COLO668 (cell line): ENCODE data around the gene S1PR1.
"Not testable (repeated sequence)": the region's sequence is repeated elsewhere in the genome, so short reads cannot be mapped to it uniquely, and the experiment has no call there.

ENCODE experiments used
- DNase-seq: peaks from one replicate; lab custom pipeline; 2025; ENCODE audit not compliant: unreplicated experiment; lab: John Stamatoyannopoulos, UW

S1PR1 gene

DNA sequence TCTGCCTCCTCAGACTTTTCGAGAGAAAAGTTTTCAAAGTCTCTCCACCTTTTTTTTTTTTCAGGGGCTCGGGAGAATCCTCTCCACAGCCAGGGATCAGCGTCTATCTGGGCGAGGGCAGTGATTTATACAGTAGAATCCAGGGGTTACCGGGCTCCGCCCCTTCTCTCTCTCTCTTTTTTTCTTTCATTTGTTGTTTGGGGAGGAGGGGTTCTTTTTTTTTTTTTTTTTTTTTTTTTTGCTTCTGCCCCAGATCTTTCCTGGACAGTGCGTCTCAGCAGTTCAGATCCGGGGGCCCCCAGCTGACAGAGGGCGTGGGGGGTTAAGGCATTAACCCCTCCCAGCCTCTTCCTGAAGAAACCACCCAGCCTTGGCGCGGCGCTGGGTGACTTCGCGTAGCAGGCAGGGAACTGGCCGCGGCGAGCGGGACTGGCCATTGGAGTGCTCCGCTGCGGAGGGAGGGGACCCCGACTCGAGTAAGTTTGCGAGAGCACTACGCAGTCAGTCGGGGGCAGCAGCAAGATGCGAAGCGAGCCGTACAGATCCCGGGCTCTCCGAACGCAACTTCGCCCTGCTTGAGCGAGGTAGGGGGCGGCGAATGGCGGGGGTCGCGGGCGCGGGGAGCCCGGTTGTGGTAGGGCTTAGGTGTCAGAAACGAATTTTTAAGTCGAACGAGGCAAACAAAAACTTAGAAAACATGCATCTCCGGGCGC, at the start of gene S1PR1:
S1PR1 (plus strand) TSS at position 504 of the 713 bp plus-strand sequence. CDS start 1,966 bp downstream, outside the sequence.
- peak; percentile 49 for DNase-seq

DNA sequence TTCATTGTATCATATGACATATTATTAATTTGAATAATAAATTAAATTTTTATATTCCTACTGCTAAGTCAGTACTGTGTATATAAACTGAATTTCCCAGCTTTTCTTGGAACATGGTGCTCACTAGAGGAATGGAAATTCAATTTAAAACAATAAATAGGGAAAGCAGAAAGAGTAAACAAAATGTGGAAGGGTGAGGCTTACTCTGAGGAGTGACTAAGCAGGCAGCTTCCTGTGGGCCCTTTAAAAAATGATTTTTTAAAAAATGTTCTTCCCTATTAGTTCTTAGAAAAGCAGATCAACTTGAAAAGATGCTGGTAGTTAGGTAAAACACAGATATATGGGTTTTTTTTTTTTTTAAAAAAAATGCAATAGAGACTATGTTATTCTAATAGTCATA, 49.5 kb upstream of the S1PR1 start:
- no peak for DNase-seq

DNA sequence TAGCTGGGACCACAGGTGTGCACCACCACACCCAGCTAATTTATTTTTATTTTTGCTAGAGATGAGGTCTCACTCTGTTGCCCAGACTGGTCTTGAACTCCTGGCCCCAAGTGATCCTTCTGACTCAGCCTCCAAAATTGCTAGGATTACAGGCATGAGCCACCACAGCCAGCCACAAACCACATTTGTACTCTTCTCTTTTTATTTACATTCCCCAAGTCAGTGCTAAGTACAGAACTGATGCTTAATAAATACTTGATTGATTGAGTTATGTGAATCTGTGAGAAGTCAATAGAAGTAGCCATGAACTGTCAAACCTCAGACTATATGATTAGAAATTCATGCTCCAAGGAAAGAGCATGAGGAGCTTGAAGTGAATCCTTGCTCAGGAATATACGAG, 48.5 kb upstream of the S1PR1 start:
- no peak for DNase-seq

DNA sequence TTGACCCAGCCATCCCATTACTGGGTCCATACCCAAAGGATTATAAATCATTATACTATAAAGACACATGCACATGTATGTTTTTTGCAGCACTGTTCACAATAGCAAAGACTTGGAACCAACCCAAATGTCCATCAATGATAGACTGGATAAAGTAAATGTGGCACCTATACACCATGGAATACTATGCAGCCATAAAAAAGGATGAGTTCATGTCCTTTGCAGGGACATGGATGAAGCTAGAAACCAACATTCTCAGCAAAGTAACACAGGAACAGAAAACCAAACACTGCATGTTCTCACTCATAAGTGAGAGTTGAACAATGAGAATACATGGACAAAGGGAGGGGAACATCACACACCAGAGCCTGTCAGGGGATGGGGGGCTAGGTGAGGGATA, 47.9 kb upstream of the S1PR1 start:
- not testable (repeated sequence) for DNase-seq

DNA sequence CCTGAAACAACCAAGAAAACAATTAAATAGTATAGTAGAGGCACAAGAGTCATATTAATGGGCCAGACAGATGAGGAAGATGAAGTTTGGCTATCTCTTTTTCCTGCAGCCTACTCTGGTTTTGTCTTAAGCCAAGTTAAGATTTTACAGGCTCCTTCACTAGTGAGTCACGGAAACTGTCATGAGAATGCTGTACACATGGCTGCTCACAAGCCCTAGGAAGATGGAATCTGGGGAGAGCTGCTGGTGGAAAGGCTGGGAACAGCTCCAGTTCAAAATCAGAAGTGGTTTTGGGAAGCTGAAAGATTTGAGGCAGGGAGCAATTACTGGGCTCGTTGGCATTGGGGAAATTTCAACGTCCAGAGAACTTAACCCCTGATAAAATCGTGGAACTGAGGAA, 46.4 kb upstream of the S1PR1 start:
- no peak for DNase-seq

DNA sequence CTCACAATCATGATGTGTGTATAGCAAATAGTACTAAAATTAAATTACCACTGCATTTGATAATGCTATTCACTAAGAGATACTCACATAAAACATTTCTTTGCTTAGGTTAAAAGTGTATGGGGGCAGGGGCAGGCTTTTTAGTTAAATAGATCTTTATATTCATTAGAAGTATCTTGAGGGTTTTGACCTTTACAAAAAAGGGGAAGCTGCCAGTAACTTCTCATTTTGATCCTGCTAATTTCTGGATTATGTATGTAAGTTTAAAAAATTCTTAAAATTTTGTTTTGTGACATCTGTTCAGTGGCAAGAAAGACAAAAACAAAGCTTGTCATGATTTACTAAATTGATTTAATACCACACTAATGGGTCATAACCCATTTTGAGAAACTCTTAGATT, 45.8 kb upstream of the S1PR1 start:
- no peak for DNase-seq

DNA sequence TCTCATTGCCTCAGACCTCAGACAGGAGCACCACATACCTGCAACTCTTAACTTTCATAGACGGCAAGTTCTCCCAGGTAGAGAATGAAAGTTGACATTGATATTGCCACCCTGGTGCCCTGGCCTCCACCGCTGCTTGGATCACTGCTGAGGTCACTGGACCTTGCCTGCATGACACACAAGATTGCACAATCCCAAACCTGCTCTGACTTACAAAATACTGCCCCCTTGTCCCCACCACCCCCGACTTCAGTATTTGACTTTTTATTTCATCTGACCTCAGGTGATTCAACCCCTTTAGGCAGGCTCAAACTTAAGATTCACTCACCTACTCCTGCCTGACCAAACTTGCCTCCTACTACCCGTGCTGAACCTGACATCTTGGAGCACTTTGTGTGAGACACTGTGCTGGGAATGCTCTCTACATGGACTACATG, 43.1 kb upstream of the S1PR1 start:
- no peak for DNase-seq

DNA sequence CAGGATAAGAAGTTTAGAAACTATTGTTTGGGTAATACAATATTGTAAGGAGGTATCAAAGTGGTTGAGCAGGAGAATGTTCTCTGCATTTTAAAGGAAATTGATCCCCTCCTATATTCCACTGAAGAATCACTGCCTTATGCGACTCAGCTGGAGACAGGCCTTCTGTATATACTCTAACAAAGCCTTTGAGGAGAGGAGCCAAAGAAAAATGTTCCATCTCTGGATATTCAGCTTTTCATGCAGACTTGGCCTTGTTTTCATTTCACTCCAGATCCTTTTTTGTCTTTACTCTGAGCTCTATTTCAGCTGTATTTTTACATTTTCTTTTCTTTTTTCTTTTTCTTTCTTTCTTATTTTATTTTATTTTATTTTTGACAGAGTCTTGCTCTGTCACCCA, 42.1 kb upstream of the S1PR1 start:
- DNase-seq: no peak

DNA sequence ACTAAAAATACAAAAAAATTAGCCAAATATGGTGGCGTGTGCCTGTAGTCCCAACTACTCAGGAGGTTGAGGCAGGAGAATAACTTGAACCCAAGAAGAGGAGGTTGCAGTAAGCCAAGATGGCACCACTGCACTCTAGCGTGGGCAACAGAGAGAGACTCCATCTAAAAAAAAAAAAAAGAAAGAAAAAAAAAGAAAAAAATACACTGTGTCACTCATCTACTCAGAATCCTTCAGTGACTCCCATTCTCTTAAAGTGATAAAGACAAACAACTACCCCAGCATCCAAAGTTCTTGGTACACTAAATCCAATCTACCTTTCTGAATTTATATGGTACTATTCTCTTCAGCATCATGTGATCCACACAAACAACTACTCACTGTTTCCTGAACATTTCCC, 40.2 kb upstream of the S1PR1 start:
- no peak for DNase-seq

DNA sequence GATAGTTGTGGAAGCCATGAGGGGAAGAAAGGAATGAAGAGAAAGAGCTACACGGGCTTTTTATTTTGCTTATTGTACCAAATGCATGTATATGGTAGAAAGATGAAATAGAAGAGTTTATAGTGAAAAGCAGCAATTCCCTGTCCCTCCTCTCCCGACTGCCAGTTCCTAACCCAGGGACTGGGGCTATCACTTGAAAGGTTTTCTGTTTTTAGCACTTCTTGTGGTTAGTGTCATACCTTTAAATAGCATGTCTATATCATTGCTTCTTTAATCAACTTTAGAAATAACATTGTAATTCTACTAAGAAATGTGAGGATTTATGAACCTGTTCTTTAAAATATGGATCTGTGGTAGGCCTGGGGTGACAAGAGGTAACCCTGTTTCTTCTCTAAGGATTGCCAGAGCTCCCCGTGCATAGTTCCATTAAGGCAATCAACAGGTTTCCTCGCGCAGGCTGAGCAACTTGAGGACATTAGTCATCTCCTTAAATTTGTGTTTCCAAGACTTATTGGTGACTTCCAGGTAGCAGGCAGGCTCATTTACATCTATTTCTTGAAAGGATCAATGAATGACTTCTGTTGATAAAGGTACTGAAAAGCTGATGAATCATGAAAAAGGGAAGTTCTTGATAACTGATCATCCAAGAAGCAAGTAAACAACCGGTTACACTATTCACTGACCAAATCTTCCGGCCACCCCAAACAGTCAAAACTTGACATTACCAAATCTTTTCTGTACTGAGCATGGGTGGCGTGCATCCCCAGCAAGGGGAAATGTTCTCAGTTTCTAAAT, 37.8 kb upstream of the S1PR1 start:
- DNase-seq: no peak

DNA sequence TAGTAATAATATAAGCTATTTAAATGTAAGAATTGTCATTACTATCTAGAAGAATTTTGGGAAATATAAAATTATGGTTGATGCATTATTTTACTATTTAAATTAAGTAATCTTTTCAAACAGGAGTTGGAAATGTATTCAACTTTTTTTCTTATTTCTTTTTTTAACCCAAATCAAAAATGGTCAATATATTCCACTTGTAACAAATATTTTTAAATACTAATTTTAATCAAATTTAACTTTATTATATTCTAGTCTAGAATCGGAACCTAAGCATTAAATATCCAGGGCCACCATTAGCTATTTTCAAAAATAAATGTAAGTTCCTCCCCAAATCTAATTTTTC, 37.2 kb upstream of the S1PR1 start:
- DNase-seq: no peak

DNA sequence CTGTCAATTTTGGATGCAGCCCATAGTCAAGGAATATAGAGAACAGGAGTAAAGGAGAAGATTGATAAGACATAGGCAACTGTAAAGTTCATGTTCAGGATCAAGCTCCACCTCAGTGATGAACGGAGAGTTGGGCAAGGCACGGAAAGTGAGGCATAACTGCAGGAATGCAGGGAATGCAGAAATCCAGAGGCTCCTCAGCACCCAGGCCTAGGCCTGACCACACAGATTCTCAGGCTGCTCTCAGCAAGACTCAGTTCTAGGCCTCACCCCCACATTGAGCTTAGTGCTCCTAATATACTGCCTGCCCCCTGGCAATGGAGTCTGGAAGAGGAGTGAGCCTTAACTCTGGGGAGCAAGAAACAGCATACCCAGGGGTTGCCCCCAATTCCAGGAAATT, 36.3 kb upstream of the S1PR1 start:
- no peak for DNase-seq

DNA sequence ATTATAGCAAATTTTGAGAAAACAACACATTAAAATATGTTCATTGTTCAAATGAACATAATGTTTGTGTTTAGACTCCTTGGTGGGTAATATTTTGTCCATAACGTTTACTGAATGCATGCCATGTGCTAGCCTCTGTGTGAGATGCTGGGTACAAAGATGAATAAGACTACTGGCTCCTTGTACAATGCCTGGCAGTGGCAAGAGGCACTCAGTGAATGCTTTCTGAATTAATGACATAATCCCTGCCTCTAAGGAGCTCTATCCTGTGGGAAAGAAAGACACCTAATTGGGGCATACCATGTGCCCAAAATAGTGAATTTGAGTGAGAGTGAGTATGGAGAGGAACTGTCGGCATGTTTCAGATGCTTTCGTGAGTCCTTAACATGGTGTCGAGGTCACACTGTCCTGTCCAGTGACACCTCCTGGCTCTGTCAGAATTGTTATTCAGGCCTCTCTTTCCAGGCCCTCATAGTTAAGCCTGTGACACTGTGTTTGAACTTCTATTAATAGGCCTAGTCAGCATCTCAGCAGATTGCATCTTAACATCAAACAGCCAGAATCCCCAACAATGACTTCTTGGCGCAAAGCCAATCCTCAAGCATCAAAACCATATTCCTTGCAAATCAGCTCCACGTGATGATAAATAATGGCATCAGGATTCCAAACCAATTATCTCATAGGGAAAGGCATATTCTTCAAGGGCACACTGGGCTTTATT, 32.8 kb upstream of the S1PR1 start:
- peak; percentile 10 for DNase-seq

DNA sequence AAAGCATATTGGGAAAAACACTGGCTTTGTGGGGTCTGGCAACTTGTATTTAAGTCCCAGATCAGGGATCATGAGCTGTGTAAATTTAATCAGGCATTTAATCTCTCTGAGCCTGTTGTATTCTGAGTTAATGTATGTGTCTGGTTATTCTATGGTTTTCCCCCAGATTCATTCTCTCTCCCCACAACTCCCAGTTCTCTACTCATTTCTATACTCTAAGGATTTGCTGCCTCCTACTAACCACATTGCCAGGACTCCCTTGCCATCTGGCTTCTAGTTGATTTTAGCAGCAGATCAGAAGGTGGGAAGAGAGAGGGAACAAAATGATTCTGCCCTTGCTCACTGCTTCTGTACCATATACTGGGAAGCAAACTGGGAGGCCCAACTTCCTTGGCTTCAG, 31.4 kb upstream of the S1PR1 start:
- no peak for DNase-seq

DNA sequence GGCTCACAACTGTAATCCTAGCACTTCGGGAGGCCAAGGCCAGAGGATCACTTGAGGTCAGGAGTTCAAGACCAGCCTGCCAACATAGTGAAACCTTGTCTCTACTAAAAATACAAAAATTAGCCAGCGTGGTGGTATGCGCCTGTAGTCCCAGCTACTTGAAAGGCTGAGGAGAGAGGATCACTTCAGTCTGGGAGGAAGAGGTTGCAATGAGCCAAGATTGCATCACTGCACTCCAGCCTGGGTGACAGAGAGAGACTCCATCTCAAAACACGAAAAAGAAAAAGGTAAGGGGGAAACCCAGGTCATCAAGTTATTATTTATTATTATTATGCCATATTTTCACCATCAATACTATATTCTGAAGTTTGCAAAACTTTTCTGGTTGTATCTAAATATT, 30.7 kb upstream of the S1PR1 start:
- DNase-seq: not testable (repeated sequence)

DNA sequence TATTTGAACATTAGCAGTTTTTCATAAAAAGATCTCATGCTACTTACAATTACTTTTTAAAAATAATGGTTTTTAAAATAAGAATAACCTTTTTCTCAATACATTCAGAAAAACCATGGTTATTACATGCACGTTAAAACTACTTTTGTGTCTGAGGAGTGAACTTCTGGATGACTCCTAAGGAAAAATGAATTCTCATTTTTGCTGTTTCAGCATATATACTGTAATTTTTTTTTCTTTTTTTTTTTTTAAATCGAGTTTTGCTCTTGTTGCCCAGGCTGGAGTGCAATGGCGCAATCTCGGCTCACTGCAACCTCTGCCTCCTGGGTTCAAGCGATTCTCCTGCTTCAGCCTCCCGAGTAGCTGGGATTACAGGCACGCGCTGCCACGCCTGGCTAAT, 29.5 kb upstream of the S1PR1 start:
- not testable (repeated sequence) for DNase-seq

DNA sequence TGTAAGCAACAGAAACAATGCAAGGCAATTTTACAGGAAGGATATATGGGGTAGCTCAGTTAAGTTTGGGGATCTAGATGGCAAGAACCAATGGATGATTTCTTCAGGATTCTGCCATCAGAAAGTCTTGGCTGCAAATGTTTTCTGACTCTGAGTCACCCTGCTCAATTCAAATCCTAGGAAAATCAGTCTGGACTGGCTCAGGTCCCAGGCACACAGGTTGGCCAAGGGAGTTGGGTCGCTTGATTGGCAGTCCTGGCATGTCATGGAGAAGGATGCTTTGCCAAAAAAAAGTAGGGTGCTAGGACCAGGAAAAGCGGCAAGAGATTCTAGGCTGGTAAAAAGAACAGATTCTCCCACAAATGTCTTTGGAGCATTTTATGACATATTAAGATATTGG, 28.9 kb upstream of the S1PR1 start:
- DNase-seq: no peak

DNA sequence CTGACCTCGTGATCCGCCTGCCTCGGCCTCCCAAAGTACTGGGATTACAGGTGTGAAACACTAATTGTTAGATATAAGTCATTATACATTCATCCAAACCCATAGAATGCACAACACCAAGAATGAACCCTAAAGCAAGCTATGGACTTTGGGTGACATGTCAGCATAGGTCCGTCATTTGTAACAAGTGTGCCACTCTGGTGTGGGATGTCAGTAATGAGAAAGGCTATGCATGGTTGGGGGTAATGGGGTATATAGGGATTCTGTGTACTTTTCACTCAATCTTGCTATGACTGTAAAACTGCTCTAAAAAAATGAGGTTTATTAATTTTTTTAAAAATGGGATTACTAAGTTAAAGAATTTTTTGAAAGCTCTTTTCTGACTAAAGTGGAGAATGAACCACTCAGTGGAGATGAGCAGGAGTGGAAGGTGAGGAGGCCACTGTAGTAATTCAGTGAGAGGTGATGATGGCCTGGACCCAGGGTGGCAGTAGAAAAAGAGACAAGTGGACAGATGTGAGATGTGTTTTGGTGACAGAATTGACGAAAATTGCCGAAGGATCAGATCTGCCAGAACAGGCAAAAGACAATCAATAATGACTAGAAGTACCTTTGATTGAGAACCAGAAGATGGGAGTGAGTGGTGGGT, 21.3 kb upstream of the S1PR1 start:
- DNase-seq: no peak

DNA sequence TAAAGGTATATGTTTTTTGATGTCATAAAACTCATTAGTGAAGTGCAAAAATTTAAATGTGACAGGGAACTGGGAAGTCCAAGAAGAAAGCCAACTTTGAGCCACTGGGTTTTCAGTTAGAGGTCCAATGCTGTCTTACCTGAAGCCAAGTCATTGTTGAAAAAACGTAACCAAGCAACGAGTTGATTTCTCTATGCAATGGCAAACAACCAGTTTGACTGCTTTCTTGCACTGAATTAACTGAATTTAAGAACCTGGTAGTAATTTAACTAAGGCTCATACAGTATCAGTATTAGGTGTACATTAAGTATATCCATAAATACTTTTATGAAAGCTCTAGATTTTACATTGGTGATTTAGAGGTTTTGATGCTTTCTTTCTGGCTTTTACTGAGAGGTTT, 20.2 kb upstream of the S1PR1 start:
- no peak for DNase-seq

DNA sequence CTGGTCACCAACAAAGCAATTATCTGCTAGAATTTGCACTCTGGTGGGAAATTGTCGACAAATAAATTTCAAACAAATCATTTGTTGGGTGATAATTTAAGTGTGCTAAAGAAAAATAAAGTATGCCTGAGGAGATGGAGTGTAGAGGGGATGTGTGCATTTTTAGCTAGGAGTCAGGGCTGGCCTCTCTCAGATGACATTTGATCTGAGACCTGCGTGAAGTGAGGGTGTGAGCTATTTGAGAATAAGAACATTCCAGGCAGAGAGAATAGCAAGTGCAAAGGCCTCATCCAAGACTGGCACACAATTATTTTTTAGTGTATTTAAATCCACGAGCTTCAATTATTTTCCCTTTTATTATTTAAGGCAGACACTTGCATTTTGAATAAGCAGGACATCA, 19.7 kb upstream of the S1PR1 start:
- DNase-seq: no peak

DNA sequence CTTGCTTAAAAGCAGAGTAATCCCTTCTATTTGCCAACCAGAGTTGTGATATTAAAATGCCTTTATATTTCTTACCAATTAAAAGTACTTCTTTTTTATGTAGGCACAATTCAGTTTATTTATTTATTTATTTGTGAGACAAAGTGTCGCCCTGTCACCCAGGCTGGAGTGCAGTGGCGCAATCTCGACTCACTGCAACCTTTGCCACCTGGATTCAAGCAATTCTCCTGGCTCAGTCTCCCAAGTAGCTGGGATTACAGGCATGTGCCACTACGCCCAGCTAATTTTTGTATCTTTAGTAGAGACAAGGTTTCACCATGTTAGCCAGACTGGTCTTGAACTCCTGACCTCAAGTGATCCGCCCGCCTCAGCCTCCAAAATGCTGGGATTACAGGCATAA, 17.9 kb upstream of the S1PR1 start:
- DNase-seq: not testable (repeated sequence)
